Retinal pigment epithelial cell (primary cell): ENCODE data around the gene GUCY1A2.
"Not testable (repeated sequence)": the region's sequence is repeated elsewhere in the genome, so short reads cannot be mapped to it uniquely, and the experiment has no call there.

Experiments used
- DNase-seq: peaks from one replicate; pipeline ENCODE4 v3.0.0-alpha.2; 2010; ENCODE audit warnings: low read depth
- H3K4me3 ChIP-seq: 2 replicates; pipeline ENCODE4 v1.5.1; 2011; ENCODE audit warnings: mild to moderate bottlenecking, low read length, control low read depth, moderate library complexity
- TF ChIP-seq, protein P1 (sequence below): conservative IDR thresholded peaks from 2 replicates; pipeline ENCODE4 v1.5.1; 2011; ENCODE audit warnings: low read depth, low read length, control low read depth, inconsistent platforms

The GUCY1A2 gene

DNA sequence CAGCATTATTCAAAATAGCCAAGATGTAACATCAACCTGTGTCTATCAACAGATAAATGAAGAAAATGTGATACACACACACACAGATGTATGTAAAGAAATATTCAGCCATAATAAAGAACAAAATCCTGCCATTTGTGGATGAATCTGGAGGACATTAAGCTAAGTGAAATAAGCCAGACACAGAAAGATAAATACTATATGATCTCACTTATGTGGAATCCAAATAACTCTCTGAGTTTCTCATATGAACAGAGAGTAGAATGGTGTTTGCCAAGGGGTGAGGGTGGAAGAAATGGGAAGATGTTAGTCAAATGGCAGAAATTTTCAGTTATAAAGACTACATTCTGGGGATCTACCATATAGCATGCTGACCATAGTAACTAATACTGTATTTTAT, 224.2 kb downstream of the GUCY1A2 start:
- no peak overlapping the region for H3K4me3 ChIP-seq
- DNase-seq = no peak
- TF ChIP-seq, protein P1, sequence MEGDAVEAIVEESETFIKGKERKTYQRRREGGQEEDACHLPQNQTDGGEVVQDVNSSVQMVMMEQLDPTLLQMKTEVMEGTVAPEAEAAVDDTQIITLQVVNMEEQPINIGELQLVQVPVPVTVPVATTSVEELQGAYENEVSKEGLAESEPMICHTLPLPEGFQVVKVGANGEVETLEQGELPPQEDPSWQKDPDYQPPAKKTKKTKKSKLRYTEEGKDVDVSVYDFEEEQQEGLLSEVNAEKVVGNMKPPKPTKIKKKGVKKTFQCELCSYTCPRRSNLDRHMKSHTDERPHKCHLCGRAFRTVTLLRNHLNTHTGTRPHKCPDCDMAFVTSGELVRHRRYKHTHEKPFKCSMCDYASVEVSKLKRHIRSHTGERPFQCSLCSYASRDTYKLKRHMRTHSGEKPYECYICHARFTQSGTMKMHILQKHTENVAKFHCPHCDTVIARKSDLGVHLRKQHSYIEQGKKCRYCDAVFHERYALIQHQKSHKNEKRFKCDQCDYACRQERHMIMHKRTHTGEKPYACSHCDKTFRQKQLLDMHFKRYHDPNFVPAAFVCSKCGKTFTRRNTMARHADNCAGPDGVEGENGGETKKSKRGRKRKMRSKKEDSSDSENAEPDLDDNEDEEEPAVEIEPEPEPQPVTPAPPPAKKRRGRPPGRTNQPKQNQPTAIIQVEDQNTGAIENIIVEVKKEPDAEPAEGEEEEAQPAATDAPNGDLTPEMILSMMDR = no peak

DNA sequence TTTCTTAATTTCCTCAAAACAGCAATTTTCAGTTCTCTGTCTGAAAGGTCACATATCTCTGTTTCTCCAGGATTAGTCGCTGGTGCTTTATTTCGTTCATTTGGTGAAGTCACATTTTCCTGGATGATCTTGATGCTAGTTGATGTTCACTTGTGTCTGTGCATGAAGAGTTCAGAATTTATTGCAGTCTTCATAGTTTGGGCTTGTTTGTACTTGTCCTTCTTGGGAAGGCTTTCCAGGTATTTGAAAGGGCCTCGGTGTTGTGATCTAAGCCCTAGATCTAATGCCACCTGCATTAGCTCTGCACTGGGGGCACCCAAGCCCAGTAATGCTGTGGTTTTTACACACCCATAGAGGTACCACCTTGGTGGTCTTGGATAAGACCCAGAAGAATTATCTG, 228.9 kb downstream of the GUCY1A2 start:
- TF ChIP-seq, protein P1 = no peak
- H3K4me3 ChIP-seq = no peak overlapping the region
- no peak for DNase-seq

DNA sequence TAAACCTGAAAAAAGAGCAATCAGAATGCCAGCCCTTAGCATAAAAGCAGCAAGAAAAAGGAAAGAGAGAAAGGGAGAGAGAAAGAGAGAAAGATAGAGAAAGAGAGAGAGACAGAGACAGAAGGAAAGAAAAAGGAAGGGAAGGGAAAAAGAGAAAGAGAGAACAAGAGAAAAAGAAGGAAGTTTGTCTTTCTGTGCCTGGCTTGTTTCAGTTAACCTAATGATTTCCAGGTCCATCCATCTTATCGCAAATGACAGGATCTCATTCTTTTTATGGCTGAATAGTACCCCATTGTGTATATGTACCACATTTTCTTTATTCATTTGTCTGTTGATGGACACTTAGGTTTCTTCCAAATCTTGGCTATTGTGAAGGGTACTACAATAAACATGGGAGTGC, 230.8 kb downstream of the GUCY1A2 start:
- TF ChIP-seq, protein P1 = no peak
- H3K4me3 ChIP-seq = no peak overlapping the region
- DNase-seq = no peak

DNA sequence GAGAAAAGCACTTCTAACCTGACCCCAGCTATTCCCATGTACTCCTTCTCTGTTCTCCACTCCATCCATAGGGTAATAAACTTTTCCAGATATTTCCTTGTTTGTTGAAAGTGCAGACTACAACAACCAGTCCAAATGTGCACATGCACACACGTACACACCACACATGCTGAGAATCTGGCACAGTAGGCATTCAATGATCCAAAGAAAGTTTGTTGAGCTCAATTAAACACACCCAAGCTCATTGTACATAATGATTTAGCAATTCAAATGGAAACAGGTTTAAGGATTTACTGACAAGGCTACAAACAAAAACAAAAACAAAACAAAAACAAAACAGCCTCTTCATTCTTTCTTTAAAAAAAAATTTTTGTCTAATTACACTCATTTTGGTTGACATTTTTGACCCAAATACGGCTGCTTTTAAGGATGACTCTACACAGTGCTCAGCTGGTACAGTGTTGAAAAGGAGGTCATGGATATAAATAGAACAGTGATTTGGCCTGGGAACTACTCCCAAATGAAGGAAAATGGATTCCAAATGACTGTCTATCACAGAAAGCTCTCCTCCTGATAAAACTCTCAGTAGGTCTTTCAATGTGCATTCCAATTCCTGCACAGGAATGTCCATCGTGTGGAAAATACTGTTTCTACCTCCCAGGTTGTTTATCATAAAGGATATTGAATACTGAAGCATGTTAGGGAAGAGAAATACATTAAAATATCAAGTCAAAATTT, 232.2 kb downstream of the GUCY1A2 start:
- no peak overlapping the region for H3K4me3 ChIP-seq
- no peak for DNase-seq
- TF ChIP-seq, protein P1 = no peak

DNA sequence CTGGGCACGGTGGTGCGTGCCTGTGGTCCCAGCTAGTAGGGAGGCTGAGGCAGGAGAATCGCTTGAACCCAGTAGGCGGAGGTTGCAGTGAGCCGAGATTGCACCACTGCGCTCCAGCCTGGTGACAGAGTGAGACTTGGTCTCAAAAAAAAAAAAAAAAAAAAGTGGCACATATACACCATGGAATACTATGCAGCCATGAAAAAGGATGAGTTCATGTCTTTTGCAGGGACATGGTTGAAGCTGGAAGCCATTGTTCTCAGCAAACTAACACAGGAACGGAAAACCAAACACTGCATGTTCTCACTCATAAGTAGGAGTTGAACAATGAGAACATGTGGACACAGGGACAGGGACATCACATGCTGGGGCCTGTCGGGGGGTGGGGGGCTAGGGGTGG, 241.0 kb downstream of the GUCY1A2 start:
- not testable (repeated sequence) for H3K4me3 ChIP-seq, DNase-seq

DNA sequence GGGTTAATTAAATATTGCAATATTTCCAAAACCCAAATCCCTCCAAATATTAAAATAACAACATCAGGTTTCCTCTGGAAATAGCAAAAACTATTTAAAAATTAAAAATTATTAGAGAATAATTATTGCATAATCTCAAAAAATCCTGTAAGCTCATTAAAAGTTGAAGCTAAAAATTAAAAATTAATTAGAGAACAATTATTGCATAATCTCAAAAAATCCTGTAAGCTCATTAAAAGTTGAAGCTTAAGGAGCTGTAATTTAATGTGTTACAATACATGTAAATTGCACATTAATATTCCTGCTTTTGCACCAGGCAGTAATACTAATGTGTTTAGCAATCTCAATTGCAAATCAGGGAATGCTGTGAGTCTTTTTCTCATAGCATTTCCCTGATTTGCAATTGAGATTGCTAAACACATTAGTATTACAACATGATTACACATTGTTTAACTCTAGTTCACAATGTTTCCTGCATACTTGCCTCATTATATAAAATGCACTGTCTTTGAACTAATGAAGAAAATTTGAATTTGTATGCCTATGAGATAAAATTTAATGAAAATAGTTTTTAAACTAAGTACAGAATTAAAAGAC, 247.7 kb downstream of the GUCY1A2 start:
- TF ChIP-seq, protein P1 = no peak
- H3K4me3 ChIP-seq = no peak overlapping the region
- DNase-seq = no peak

DNA sequence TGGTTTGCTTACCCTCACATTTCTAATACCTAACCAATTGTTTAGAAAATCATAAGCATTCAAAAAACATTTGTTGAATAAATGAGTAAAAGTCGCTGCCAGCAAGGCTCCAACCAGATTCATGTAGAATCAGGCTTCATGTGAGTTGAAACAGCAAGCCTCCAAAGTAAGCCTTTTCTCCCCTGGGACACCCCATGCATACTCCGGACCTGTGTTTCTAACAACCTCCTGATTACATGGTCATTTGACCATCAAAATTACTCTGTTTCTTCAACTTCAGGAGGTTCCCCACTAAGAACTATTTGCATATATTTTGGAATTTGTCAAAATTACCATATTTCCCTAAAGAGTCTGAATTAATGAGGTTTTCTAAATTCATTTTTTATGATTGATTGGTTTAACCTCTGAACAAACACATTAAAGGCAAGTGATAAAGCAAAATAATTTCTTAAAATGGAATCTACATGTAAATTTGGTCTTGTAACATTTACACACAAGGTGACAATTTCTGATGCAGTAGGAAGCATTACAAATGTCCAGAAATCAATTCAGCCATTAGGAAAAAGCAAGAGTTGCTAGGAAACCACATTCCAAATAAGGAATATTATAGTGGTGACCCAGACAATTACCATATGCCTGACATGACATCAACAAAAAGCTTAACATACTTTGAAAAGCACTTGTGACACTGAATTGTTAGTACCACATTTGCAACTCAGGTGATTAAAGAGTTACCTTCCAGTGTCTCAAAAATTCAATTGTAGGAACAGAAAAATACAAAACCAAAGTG, 252.6 kb downstream of the GUCY1A2 start:
- DNase-seq = peak; percentile 46
- TF ChIP-seq, protein P1 = no peak
- H3K4me3 ChIP-seq = no peak overlapping the region
